PC-3 (cell line): ENCODE measurements around the gene TMEM132D.

Experiments
- EZH2 ChIP-seq: fragments of 300-600 bp; sonication (generic); IDR thresholded peaks from one replicate; pipeline ENCODE4 v1.6.1; 2017; ENCODE audit warnings: antibody characterized with exemption, mild to moderate bottlenecking, low read length; ENCODE audit not compliant: unreplicated experiment
- EZH2phosphoT487 ChIP-seq: fragments of 300-600 bp; sonication (generic); IDR thresholded peaks from 2 replicates; pipeline ENCODE4 v1.6.1; 2018; ENCODE audit warnings: mild to moderate bottlenecking, antibody characterized with exemption, low read length, borderline replicate concordance
- TF ChIP-seq, protein P1 (sequence below): fragments of 300-600 bp; sonication (generic); conservative IDR thresholded peaks from 2 replicates; pipeline ENCODE4 v1.5.1; 2017; ENCODE audit warnings: antibody characterized with exemption, low read depth, mild to moderate bottlenecking, low read length

DNA sequence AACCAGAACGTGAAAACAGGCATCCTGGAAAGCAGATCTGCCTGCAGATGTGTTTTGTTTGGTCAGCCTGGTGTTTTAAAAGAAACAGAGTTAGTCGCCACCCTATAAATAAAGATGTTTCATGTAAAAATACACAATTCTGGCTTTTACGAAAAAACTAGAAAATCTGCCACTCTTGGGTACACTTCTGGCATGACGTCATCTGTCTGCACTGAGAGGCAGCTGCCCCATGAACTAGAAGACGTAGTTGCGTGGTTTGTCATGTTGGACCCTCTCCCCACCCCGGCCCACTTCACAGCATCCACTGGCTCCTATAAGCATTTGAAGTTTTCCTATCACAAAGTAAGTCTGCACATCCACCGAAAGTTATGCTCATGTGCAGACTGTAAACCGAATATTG is 658.1 kb downstream of the TMEM132D start:
- TF ChIP-seq, protein P1, sequence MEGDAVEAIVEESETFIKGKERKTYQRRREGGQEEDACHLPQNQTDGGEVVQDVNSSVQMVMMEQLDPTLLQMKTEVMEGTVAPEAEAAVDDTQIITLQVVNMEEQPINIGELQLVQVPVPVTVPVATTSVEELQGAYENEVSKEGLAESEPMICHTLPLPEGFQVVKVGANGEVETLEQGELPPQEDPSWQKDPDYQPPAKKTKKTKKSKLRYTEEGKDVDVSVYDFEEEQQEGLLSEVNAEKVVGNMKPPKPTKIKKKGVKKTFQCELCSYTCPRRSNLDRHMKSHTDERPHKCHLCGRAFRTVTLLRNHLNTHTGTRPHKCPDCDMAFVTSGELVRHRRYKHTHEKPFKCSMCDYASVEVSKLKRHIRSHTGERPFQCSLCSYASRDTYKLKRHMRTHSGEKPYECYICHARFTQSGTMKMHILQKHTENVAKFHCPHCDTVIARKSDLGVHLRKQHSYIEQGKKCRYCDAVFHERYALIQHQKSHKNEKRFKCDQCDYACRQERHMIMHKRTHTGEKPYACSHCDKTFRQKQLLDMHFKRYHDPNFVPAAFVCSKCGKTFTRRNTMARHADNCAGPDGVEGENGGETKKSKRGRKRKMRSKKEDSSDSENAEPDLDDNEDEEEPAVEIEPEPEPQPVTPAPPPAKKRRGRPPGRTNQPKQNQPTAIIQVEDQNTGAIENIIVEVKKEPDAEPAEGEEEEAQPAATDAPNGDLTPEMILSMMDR: no peak
- TF ChIP-seq EZH2phosphoT487 (no peak), EZH2 (no peak)
